KBM-7 (cell line): ENCODE data around the gene BBC3.
"Not testable (repeated sequence)": the region's sequence is repeated elsewhere in the genome, so short reads cannot be mapped to it uniquely, and the experiment has no call there.

ENCODE experiments used
- DNase-seq: peaks from one replicate; pipeline ENCODE4 v3.0.0-alpha.2; 2015
- in situ Hi-C: fragments of 300-500 bp; cut with MboI; formaldehyde crosslinking; loops from 2 replicates; pipeline ENCODE4 v1.14.3; 2020; ENCODE audit warnings: low sequenced_read_pairs, low pct_unique_long_range_greater_than_20kb, mixed read lengths

Gene BBC3

DNA sequence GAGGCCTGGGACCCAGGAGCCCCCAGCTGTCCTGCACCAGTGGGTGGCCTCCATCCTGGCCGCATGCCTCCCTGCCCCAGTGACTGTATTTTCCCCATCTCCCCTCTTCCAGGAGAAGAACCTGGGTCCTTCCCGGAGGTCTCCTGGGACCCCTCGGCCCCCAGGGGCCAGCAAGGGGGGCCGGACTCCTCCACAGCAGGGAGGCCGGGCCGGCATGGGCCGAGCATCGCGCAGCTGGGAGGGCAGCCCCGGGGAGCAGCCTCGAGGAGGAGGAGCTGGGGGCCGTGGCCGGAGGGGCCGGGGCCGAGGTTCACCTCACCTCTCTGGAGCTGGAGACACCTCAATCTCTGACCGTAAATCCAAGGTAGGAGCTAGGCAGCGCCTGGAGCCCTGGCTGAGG is 29.5 kb upstream of the BBC3 start:
- no peak for DNase-seq
- in situ Hi-C loops = no loop called here

DNA sequence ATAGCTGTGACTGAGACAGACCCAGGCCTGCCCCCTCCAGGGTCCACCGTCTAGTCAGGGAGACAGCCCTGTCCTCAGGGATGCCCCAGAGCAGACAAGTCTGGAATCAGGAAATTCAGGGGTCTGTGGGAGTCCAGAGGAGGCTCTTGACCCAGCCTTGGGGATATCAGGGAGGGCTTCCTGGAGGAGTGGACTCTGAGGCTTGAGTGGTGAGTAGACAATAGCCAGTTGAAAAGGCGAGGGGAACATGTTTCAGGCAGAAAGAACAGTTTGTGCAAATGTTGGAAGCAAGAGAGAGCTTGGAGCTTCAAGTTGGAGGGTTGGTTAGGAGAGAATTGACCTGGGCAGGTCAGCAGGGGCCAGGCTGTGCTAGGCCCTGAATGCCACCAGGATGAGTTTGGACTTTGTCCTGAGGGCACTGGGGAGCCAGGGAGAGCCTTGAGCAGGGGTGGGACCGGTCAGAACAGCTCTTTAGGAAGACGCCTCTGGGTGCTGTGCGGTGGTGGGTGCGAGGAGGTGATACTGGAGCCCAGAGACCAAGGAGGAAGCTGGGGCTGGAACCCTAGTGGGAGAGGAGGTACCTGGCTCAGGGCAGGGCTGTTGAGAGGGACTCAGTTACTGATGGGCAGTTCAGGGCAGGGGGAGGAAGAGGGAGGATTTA is 28.0 kb upstream of the BBC3 start:
- DNase-seq = no peak
- in situ Hi-C loops = no loop called here

DNA sequence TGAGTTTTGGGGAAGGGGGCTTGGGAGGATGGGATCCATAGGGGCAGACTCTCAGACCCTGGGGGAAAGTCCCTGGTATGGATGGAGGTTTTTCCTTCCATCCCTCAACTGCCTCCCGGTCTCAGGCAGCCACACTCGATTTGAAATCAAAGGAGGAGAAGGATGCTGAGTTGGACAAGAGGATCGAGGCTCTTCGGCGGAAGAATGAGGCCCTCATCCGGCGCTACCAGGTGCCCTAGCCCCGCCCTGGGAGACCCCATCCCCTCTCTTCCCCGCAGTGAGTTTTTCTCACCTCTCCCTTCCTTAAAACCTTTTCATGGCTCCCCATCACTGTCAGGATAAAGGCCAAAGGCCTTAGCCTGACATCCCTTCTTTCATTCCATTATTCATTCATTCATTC is 27.4 kb upstream of the BBC3 start:
- in situ Hi-C loops = no loop called here
- DNase-seq = no peak

DNA sequence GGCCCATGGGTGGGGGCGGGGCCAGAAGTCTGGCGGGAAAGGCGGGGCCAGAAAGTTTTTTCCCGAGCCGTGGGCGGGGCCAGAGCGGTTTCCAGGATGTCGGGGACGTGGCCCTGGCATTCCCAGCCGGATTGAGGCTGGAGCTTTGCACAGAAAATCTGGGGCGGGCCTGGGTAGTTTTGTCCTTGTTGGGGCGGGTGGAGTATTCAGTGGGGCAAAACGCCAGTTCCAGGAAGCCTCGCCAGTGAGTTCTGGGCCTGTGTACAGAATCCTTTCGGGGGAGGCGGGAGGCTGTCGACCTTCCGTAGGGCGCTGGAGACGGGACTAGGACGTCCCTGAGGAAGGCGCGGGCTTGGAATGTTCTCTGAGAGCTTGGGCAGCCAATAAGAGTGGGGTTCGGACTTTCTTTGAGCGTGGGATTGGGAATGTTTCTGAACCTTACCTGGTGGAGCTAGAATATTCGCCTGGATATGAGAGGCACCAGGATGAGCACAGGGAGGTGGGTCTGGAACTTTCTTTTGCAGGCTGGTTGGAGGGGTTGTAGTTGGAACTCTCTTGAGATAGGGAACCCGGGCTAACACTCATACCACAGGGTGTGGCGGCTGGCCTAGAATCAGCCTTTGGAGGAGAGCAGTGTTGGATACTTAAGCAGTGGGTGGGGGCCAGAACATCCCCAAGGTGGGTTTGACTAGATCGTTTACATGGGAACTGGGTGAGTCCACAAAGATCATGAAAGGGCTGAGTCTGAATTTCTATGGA is 26.6 kb upstream of the BBC3 start:
- in situ Hi-C loops = no loop called here
- DNase-seq = no peak

DNA sequence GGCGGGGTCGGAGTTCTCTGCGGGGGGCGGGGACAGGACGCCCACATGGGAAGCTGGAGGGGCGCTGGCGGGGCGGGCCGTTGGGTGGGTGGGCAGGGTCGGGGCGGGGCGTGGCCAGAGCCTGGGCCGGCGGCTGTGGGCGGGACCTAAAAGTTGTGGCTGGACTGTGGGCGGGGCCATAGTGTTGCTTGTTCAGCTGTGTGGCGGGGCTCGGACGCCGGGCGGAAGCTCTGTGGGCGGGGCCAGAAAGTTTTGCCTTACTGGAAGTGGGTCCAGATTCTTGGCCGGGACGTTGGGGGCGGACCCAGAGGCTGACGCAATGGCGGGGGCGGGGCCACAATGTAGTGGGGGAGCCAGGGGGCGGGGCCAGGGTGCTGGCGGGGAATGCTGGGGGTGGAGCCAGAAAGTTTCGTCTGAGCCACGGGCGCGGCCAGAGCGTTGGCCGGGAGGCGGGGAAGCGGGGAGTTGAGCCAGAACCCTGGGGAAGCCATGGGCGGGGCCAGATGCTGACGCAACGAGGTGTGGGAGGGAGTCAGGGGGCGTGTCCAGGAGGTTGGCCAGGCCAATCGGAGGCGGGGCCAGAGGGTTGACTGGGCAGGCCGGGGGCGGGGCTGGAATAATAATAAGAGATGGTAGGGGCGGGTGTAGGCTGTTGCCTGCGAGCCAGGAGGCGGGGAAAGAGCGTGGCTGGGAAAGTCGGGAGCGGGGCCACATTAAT is 25.9 kb upstream of the BBC3 start:
- in situ Hi-C loops = no loop called here
- peak; percentile 97 for DNase-seq

DNA sequence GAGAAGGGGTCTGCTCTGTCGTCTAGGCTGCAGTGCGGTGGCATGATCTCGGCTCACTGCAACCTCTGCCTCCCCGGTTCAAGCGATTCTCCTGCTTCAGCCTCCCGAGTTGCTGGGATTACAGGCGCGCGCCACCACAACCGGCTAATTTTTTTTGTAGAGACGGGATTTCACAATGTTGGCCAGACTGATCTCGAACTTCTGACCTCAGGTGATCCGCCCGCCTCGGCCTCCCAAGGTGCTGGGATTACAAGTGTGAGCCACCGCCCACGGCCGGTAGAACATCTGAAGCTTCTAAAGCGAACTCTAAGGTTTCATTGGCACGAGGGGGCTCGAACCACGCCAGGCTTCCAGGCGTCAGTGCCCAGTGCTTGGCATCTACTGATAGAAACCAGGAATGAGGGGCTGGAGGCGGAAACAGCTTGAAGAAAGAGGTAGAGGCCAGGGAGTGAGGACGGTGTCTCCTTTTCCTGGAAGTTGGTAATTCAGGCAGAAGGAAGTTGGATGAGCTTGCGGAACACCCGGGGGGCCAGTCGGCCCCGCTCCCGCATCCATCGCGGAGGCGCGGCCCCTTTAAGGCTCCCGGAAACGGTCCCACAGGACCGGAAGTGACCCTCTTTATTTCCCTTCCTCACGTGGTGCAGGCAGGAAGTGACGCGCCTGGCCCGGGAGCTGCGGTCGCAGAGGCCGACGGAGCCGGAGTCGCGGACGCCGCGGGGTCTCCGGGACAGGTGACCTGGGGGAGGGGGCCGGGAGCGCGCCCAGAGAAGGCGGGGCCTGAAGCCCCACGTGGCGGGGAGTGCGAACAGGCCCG is 25.1 kb upstream of the BBC3 start, which contains the start of gene CCDC9:
Gene CCDC9 (plus strand): TSS at position 647 of the 814 bp plus-strand sequence. CDS start 1,876 bp downstream, outside the sequence.
- in situ Hi-C loops = no loop called here
- peak; percentile 94 for DNase-seq

DNA sequence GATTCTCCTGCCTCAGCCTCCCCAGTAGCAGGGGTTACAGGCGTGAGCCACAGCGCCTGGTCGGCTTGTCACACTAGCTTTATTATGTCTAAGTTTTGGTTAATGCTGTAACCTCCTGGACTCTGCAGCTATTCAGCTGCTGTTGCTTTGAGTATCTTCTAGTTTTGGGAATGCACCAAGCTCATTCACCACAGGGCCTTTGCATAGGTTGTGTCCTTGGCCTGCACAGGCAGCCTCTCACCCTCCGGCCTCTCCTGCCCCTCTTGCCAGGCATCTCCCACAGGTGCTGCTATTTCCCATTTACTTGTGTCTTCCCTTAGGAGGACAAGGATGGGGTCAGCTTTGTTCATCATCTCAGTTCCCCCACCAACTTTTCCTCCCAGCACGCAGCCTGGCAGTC is 23.0 kb upstream of the BBC3 start:
- in situ Hi-C loops = no loop called here
- DNase-seq = no peak

DNA sequence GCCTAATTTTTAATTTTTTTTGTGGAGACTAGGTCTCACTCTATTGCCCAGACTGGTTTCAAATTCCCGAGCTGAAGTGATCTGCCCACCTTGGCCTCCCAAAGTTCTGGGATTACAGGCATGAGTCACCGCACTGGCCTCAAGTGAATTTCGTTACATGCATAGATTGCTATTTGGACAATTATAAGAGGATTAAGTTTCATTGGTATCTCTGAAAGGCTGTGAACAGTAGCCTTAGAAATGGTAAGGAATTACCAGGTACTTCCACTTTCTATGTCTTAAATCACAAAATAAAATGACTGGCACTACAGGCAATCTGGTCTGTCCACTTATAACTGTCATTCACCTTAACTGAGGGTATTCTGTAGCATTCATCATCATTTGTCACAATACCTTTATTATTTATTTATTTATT is 22.5 kb upstream of the BBC3 start:
- in situ Hi-C loops = no loop called here
- DNase-seq = no peak

DNA sequence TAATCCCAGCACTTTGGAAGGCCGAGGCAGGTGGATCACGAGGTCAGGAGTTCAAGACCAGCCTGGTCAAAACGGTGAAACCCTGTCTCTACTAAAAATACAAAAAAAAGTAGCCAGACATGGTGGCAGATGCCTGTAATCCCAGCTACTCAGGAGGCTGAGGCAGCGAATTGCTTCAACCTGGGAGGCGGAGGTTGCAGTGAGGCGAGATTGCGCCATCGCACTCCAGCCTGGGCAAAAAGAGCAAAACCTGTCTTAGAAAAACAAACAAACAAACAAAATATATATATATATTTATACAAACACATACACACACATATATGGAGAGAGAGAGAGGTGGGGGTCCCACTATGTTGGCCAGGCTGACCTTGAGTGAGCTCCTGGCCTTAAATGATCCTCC is 22.0 kb upstream of the BBC3 start:
- in situ Hi-C loops, DNase-seq: not testable (repeated sequence)

DNA sequence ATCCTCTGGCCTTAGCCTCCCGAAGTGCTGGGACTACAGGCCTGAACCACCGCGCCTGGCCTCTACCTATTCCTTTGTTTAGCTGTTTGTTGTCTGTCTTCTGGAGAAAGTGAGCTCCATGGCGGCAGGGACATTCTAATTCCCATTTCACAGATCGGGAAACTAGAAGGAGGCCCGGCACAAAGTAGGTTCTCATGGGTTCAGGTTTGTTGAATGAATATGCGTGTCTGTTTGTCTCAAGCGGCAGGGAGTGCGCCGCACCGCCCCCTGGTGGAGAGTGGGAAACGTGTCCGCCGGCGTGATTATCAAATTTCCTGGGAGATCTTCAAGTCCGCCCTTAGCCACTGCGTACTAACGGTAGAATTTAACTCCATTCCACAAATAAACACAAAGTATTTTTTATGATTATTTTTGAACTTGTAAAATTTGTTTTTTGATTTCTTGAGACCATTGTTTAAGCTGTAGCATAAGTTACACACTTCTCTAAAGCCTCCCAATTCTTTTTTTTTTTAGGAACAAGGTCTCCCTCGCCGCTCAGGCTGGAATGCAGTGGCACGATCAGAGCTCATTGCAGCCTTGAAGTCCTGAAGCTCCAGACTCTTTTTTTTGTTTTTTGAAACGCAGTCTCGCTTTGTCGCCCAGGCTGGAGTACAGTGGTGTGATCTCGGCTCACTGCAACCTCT is 16.4 kb upstream of the BBC3 start:
- DNase-seq = peak; percentile 89
- in situ Hi-C loops = no loop called here

DNA sequence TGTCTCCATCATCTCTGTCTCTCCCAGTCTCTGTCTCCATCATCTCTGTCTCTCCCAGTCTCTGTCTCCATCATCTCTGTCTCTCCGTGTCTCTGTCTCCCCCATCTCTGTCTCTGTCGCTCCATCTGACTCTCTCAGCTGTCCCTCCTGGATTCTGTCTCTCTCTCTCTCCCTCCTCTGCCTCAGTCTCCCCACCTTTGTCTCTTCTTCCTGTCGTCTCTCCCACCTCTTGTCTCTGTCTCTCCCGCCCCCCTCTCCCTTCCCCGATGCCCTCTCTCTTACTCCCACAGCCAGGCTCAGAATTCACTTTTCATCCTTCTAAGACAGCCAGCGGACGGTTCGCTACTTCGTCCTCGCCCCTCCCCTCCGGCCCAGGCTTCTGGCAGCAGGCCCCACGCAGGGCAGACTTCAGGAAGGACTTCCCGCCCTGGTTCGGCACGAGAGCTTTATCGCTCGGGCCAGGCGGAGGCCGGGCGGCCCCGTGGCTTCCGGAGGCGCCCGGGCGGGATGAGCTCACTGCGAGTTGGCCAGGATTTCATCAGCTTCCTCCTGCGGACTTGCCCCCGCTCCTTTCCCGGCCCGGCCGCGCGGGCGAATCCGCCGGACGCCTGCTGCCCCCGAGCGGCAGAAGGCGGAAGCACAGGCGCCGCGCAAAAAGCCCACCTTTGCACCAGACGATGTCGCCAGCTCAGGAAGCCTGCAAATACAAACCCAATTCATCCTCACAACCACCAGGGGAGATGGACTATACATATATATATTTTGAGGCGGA is 13.0 kb upstream of the BBC3 start:
- peak; percentile 99 for DNase-seq
- in situ Hi-C loops = no loop called here

DNA sequence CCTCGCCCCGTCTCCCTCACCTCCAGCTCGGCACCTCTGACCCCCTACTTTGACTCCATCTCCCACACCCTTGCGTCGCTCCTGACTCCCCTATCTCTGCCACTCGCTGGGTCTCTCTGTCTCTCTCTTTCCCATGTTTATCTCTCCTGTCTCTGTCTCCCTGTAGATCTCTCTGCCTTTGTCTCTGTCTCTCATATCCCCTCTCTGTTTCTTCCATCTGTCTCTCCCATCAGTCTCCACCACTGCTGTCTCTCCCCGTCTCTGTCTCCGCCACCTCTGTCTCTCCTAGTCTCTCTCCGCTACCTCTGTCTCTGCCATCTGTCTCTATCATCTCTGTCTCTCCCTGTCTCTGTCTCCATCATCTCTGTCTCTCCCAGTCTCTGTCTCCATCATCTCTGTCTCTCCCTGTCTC is 12.4 kb upstream of the BBC3 start:
- in situ Hi-C loops = no loop called here
- DNase-seq = no peak

DNA sequence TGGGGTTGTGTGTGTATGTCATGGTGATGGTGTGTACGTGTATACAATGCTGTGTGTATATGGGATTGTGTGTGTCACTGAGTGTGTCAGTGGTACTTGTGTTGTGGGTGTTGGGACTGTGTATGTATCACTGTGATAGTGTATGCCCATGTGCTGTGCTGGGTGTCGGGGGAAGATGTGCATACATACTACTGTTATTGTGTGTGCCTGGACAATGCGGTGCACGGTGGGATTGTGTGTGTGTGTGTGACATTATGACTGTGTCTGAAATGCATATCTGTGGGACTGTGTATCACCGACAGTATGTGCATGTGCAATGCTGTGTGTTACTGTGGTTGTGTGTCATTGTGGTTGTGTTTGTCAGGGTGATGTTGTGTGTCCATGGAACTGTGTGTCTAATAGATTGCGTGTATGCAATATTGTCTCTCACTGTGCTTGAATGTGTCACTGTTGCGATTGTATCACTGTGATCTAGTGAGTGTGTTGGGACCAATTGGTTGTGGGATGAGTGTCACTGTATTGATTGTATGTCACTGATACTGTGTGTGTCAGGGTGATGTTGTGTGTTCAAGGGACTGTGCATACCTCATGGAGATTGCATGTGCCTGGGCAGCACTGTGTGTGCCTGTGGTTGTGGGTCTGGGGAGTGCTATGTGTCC is 11.0 kb upstream of the BBC3 start:
- in situ Hi-C loops = no loop called here

DNA sequence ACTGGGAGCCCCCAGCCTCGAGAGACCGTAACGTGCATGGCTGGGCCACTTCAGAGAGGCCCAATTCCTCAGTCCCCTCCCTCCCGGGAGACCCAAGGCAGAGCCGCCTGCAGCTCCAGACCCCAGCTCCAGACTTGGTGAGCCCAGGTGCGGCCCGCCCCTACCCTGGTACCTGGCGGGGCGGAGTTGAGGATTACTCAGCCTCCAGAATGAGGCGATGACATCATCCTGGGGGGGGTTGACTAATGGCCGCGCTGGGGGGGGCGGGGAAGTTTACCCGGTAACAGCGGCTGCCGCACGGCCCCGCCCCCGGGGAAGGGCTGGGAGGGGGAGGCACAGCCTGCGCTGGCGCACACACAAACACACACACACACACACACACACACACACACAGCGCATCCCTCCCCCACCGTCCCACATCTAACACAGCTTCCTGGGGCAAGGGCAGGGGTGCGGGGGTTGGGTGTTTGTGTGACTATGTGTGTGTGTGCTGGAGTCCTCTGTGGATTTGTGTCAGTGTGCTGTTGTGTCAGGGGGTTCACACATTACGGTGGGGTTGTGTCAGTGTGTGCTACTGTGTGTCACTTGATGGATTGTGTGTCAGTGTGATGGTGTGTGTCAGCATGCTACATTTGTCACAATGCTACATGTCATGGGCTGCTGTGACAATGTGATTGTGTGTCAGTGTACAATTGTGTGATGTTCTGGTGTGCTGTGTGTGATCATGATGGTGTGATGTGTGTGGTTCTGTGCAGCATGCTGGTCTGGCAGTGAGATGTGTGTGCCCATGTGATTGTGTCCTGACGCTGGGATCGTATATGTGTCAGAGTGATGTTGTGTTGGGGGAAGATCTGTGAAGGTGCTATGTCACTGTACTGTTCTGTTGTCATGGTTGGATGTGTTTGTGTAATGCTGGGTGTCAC is 10.3 kb upstream of the BBC3 start:
- in situ Hi-C loops = no loop called here
- DNase-seq = peak; percentile 65

More for the DNA sequence above, 11.0 kb upstream of the BBC3 start:
- DNase-seq = no peak

DNA sequence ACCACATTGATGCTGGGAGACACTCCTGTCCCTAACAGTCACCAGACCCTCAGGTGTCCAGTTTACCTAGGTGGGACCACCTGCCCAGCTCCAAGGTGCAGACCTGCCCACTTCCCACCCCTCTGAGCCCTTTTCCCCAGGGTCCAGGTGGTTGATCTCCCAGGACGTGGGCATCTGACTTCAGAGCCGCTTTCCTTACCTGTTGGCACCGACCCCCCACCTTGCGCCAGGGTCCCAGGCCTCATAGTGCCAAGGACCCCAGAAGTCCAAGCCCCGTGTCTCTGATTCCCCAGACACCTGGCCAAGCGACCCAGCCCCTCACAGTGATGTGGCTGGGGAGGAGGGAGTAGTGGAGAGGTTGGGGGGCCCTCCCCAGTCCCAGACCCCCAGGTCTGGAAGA is 9.6 kb upstream of the BBC3 start:
- in situ Hi-C loops = no loop called here
- no peak for DNase-seq

DNA sequence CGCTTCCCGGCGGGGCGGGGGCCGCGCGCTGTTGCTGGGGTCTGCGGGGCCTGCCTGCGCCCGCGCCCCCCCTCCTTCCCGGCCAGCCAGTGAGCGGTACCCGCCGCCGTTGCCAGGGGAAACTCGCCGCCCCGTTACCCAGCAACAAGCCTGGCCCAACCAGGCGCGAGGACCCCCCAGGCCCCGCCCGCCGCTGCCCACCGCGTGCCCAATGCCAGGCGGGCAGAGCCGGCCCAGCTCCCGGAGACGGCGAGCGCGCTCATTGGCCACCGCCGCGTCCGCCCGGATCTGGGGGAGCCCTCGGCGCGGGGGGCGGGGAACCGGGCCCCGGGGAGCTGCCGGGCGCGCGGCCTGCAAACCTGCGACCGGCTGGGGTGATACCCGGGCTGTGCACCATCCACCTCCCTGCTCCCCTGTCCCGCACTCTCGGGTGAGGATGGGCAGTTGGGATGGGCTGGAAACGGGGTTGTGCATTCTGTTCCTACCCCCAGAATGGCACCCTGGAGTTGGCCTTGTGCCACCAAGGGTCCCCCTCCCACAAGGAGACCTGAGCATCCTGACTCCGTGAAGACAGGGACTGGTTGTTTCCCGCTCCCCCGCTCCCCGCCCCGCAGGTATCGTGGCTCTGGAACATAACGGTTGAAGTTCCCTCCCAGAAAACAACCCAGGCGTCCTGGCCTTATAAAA is 8.8 kb upstream of the BBC3 start:
- DNase-seq = no peak
- in situ Hi-C loops = no loop called here
